ENCODE data around the gene BAX.

The BAX gene

GRCh38 chr19:48940902-48941301, 13.8 kb upstream of the BAX start:
- H3K4me1 Mint-ChIP-seq, result no peaks in the 10 kb centered on the region
- H3K27me3 Mint-ChIP-seq, result no peaks in the 10 kb centered on the region
- no peaks in the 10 kb centered on the region for H3K36me3 Mint-ChIP-seq (ENCODE audit: insufficient read depth)
- no peak for DNase-seq (ENCODE audit: low spot score in 2 of 2)
- no peak for ATAC-seq (replicated peaks; ENCODE audit: extremely low read depth, poor library complexity, severe bottlenecking)
- H3K9me3 Mint-ChIP-seq, result no peaks in the 10 kb centered on the region
- no peak overlapping the region for H3K4me3 Mint-ChIP-seq
- no peak overlapping the region for H3K27ac Mint-ChIP-seq (ENCODE audit: low read depth)

GRCh38 chr19:48943081-48943480, 11.6 kb upstream of the BAX start:
- DNase-seq (ENCODE audit: low spot score in 2 of 2) (no peak), ATAC-seq (replicated peaks; ENCODE audit: extremely low read depth, poor library complexity, severe bottlenecking) (no peak)
- H3K36me3 Mint-ChIP-seq (ENCODE audit: insufficient read depth), result no peaks in the 10 kb centered on the region
- H3K27ac Mint-ChIP-seq (ENCODE audit: low read depth), result no peak overlapping the region
- H3K4me3 Mint-ChIP-seq, result no peak overlapping the region
- H3K4me1 Mint-ChIP-seq, result no peaks in the 10 kb centered on the region
- no peaks in the 10 kb centered on the region for H3K9me3 Mint-ChIP-seq
- no peaks in the 10 kb centered on the region for H3K27me3 Mint-ChIP-seq

- H3K9me3 Mint-ChIP-seq, result no peaks in the 10 kb centered on the region
- H3K4me3 Mint-ChIP-seq, result no peak overlapping the region
- H3K27me3 Mint-ChIP-seq, result no peaks in the 10 kb centered on the region
- H3K27ac Mint-ChIP-seq (ENCODE audit: low read depth), result no peak overlapping the region
- no peaks in the 10 kb centered on the region for H3K4me1 Mint-ChIP-seq
- ATAC-seq (replicated peaks; ENCODE audit: extremely low read depth, poor library complexity, severe bottlenecking) (no peak), DNase-seq (ENCODE audit: low spot score in 2 of 2) (no peak)
- H3K36me3 Mint-ChIP-seq (ENCODE audit: insufficient read depth), result no peaks in the 10 kb centered on the region
Measured at GRCh38 chr19:48945415-48945814, 9.3 kb upstream of the BAX start.

DNA sequence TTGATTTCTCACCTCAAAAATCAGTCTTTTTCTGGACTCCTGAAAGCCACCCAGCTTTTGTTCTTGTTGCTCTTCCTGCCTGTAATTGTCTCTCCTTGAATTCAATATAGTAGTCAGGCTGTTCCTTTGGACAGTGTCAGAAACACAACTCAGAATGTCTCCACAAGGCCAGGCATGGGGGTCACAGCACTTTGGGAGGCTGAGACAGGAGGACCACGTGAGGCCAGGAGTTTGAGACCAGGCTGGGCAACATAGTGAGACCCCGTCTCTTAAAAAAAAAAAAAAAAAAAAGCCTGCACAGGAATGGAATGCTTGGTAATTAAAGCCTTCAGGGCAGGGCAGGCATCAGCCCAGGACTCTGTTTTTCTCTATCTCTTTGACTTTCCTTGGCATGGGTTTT, 8.9 kb upstream of the BAX start:
- Mint-ChIP-seq H3K9me3 (no peaks in the 10 kb centered on the region), H3K27ac (ENCODE audit: low read depth) (no peak overlapping the region), H3K4me3 (no peak overlapping the region), H3K27me3 (no peaks in the 10 kb centered on the region), H3K36me3 (ENCODE audit: insufficient read depth) (no peaks in the 10 kb centered on the region), H3K4me1 (no peaks in the 10 kb centered on the region)
- DNase-seq (ENCODE audit: low spot score in 2 of 2), result no peak
- ATAC-seq (replicated peaks; ENCODE audit: extremely low read depth, poor library complexity, severe bottlenecking), result no peak

DNA sequence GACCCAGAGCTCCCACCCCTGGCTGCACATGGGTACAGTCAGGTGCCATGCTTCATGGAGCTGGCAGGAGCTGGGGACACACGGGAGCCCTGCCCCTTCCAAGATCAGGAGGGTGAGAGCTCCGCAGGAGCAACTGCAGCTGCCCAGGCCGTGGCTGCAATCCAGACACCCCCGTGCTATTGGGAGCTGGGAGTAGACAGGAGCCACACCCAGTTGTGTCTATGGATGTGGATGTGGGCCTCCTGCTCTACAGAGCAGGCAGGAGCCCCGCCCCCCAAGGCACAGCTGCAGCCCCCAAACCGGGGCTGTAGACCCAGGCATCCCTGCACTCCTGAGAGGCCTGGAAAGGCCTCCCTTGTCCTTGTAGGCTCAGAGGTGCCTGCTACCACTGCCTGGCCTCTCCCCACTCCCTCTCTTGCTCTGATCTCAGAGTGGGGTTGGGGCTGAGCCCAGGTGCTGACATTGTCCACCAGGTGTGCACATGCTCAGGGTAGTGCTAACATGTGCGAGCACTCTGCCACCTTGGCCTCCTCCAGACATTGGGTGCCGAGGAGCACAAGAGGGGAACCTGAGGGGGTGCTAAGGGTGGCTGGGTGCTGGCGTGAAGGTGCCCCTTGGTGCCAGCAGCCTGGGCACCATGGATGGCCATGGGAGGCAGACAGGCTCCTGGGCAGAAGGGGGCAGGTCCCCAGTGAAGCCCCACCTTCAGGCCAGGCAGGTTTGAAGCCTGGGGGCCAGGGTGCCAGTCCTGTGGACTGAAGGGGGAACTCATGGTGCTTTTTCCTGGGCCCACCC, 8.0 kb upstream of the BAX start:
- Mint-ChIP-seq H3K36me3 (ENCODE audit: insufficient read depth) (no peaks in the 10 kb centered on the region), H3K27ac (ENCODE audit: low read depth) (no peak overlapping the region), H3K4me1 (no peaks in the 10 kb centered on the region), H3K27me3 (no peaks in the 10 kb centered on the region), H3K4me3 (no peak overlapping the region), H3K9me3 (no peaks in the 10 kb centered on the region)
- DNase-seq (ENCODE audit: low spot score in 2 of 2), result no peak
- ATAC-seq (replicated peaks; ENCODE audit: extremely low read depth, poor library complexity, severe bottlenecking), result no peak

GRCh38 chr19:48947258-48947542, 7.5 kb upstream of the BAX start:
- Mint-ChIP-seq H3K4me1 (no peaks in the 10 kb centered on the region), H3K4me3 (no peak overlapping the region), H3K36me3 (ENCODE audit: insufficient read depth) (no peaks in the 10 kb centered on the region), H3K9me3 (no peaks in the 10 kb centered on the region), H3K27ac (ENCODE audit: low read depth) (no peak overlapping the region), H3K27me3 (no peaks in the 10 kb centered on the region)
- DNase-seq (ENCODE audit: low spot score in 2 of 2) (no peak), ATAC-seq (replicated peaks; ENCODE audit: extremely low read depth, poor library complexity, severe bottlenecking) (no peak)

- DNase-seq (ENCODE audit: low spot score in 2 of 2), result no peak
- no peak overlapping the region for H3K4me3 Mint-ChIP-seq
- H3K27ac Mint-ChIP-seq (ENCODE audit: low read depth), result no peak overlapping the region
- H3K4me1 Mint-ChIP-seq, result peaks cover under 1% of the 10 kb centered on the region
- no peak for ATAC-seq (replicated peaks; ENCODE audit: extremely low read depth, poor library complexity, severe bottlenecking)
- H3K9me3 Mint-ChIP-seq, result no peaks in the 10 kb centered on the region
- peaks cover 4% of the 10 kb centered on the region for H3K36me3 Mint-ChIP-seq (ENCODE audit: insufficient read depth)
- no peaks in the 10 kb centered on the region for H3K27me3 Mint-ChIP-seq
Measured at GRCh38 chr19:48950159-48950558, 4.5 kb upstream of the BAX start.

GRCh38 chr19:48950830-48951519, 3.7 kb upstream of the BAX start:
- Mint-ChIP-seq H3K27ac (ENCODE audit: low read depth) (no peak overlapping the region), H3K9me3 (no peaks in the 10 kb centered on the region), H3K27me3 (no peaks in the 10 kb centered on the region), H3K4me1 (peaks cover 8% of the 10 kb centered on the region), H3K4me3 (no peak overlapping the region), H3K36me3 (ENCODE audit: insufficient read depth) (peaks cover 8% of the 10 kb centered on the region)
- DNase-seq (ENCODE audit: low spot score in 2 of 2) (no peak), ATAC-seq (replicated peaks; ENCODE audit: extremely low read depth, poor library complexity, severe bottlenecking) (no peak)

DNA sequence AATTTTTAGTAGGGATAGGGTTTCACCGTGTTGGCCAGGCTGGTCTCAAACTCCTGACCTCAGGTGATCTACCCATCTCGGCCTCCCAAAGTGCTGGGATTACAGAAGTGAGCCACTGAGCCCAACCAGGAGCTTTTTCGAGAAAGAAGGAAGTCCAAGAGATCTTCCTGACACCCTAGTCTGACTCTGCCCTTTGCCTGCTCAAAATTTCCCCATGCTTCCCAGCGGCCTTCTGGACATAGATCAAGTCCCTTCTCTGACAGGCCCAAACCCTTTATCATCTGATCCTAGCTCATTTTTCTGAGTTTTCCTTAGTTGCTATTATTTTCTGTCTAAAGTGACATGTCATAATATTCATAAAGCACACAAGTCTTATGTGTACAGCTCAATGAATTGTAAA, 1.5 kb upstream of the BAX start:
- Mint-ChIP-seq H3K36me3 (ENCODE audit: insufficient read depth) (peaks cover 18% of the 10 kb centered on the region), H3K4me1 (peaks cover 18% of the 10 kb centered on the region), H3K27ac (ENCODE audit: low read depth) (no peak overlapping the region), H3K27me3 (no peaks in the 10 kb centered on the region), H3K9me3 (no peaks in the 10 kb centered on the region), H3K4me3 (peak overlapping the region; percentile 86)
- ATAC-seq (replicated peaks; ENCODE audit: extremely low read depth, poor library complexity, severe bottlenecking) (no peak), DNase-seq (ENCODE audit: low spot score in 2 of 2) (no peak)

DNA sequence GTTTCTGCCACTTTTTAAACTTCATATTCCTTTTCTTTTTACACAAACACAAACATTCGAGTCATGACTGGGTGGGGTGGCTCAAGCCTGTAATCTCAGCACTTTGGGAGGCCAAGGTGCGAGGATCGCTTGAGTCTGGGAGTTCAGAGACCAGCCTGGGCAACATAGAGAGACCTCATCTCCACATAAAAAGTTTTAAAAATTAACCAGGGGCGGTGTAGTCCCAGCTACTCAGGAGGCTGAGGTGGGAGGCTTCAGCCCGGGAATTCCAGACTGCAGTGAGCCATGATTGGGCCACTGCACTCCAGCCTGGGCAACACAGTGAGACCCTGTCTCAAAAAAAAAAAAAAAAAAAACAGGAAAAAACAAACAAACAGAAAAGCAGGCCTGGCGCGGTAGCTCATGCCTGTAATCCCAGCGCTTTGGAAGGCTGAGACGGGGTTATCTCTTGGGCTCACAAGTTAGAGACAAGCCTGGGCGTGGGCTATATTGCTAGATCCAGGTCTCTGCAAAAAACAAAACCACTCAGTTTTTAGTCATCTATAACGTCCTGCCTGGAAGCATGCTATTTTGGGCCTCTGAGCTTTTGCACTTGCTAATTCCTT, 583 bp upstream of the BAX start:
- Mint-ChIP-seq H3K9me3 (no peaks in the 10 kb centered on the region), H3K36me3 (ENCODE audit: insufficient read depth) (peaks cover 21% of the 10 kb centered on the region), H3K27me3 (no peaks in the 10 kb centered on the region), H3K4me1 (peaks cover 18% of the 10 kb centered on the region), H3K4me3 (peak overlapping the region; percentile 86), H3K27ac (ENCODE audit: low read depth) (peak overlapping the region; percentile 86)
- ATAC-seq (replicated peaks; ENCODE audit: extremely low read depth, poor library complexity, severe bottlenecking), result no peak
- no peak for DNase-seq (ENCODE audit: low spot score in 2 of 2)

GRCh38 chr19:48955308-48955958, 758 bp downstream of the BAX start:
- H3K4me3 Mint-ChIP-seq, result peak overlapping the region; percentile 86
- no peaks in the 10 kb centered on the region for H3K27me3 Mint-ChIP-seq
- H3K4me1 Mint-ChIP-seq, result peaks cover 18% of the 10 kb centered on the region

DNA sequence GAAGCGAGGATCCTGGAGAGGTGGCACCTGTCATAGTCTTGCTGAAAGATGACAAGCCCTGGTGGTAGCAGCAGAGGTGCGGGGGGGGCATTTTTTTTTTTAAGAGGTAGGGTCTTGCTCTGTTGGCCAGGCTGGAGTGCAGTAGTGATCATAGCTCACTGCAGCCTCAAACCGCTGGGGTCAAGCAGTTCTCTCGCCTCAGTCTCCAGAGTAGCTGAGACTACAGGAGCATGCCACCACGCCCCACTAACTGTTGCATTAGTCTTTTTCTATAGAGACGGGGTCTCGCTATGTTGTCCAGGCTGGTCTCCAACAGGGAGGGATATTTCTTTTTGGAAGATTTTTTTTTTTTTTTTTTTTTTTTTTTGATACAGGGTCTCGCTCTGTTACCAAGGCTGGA, 3.3 kb downstream of the BAX start:
- no peaks in the 10 kb centered on the region for H3K27me3 Mint-ChIP-seq
- no peaks in the 10 kb centered on the region for H3K9me3 Mint-ChIP-seq
- H3K27ac Mint-ChIP-seq (ENCODE audit: low read depth), result no peak overlapping the region
- peaks cover 33% of the 10 kb centered on the region for H3K4me1 Mint-ChIP-seq
- H3K36me3 Mint-ChIP-seq (ENCODE audit: insufficient read depth), result peaks cover 26% of the 10 kb centered on the region
- no peak for DNase-seq (ENCODE audit: low spot score in 2 of 2)
- ATAC-seq (replicated peaks; ENCODE audit: extremely low read depth, poor library complexity, severe bottlenecking), result no peak
- no peak overlapping the region for H3K4me3 Mint-ChIP-seq

More at GRCh38 chr19:48955308-48955958, 758 bp downstream of the BAX start:
- DNase-seq (ENCODE audit: low spot score in 2 of 2) (no peak), ATAC-seq (replicated peaks; ENCODE audit: extremely low read depth, poor library complexity, severe bottlenecking) (no peak)
- peak overlapping the region; percentile 82 for H3K27ac Mint-ChIP-seq (ENCODE audit: low read depth)
- no peaks in the 10 kb centered on the region for H3K9me3 Mint-ChIP-seq
- H3K36me3 Mint-ChIP-seq (ENCODE audit: insufficient read depth), result peaks cover 21% of the 10 kb centered on the region

Measured in central memory CD8-positive, alpha-beta T cell (primary cell).